ENCODE data around the gene CEP112. TPM values are rescaled to one million over a fixed set of nuclear protein-coding genes. Genes with fewer than 3 reads are reported as not detected.
A peak's percentile ranks its signal among the peaks of the same experiment; 100 is the strongest.

Gene CEP112
- total RNA-seq, 4 donors from 2014 or later, result 15.8 to 50.3 (median 20.2) TPM

GRCh38 chr17:65659512-65659911 is 532.4 kb downstream of the CEP112 start:
- TF ChIP-seq CTCF (IDR thresholded peaks at IDR 0.05), result no peak
- no peak for DNase-seq (ENCODE audit: low spot score)
- ATAC-seq (ENCODE audit: low FRiP score), result no peak

DNA sequence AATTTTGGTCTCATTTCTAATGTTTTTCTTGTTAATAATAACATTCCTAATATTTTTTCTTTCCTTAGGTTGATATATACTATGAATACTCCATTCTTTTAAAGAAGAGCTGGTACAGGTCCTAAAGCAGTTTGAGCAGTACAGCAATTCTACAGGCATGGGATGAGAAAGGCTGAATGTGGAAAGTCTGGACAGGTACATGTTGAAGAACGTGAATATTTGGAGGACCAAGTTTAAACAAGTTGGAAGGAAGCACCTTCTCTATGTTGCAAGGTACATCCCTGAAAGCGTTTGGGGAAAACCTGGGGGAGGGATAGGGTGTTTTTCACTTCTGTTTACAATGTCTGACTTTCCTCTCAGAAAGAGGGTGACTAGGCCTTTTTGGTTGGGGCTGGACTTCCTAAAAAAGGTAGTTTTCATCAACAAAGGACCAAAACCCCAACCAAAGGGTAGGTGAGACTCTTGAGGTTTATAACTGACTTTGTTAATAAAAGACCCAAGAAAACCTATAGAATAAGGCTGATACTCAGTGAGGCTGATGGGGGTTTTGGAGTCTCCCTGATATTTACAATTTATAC is 534.6 kb downstream of the CEP112 start:
- no peak for ATAC-seq (ENCODE audit: low FRiP score)
- TF ChIP-seq CTCF (IDR thresholded peaks at IDR 0.05), result no peak
- DNase-seq (ENCODE audit: low spot score), result no peak

- DNase-seq (ENCODE audit: low spot score) (no peak), ATAC-seq (ENCODE audit: low FRiP score) (peak; percentile 75)
- no peak for TF ChIP-seq CTCF (IDR thresholded peaks at IDR 0.05)
Measured at GRCh38 chr17:65656390-65657250, 535.3 kb downstream of the CEP112 start.

DNA sequence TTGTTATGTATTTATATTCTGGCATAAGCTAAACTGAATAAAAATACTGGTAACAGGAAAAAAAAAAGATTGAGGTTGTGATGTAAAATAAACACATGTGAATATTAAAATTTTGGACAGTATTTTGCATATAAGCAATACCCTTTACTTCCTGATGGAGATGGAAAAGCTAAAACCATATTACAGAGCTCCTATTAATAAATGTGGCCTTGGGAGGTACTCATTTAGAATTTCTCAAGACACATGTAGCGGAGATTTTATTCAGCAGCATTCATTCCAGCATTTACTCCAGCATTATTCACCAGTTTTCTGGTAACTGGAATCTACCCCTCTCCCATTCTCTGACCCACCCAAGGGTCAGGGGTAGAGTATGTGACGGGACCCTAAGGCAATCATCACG is 536.2 kb downstream of the CEP112 start:
- no peak for ATAC-seq (ENCODE audit: low FRiP score)
- no peak for TF ChIP-seq CTCF (IDR thresholded peaks at IDR 0.05)
- no peak for DNase-seq (ENCODE audit: low spot score)

DNA sequence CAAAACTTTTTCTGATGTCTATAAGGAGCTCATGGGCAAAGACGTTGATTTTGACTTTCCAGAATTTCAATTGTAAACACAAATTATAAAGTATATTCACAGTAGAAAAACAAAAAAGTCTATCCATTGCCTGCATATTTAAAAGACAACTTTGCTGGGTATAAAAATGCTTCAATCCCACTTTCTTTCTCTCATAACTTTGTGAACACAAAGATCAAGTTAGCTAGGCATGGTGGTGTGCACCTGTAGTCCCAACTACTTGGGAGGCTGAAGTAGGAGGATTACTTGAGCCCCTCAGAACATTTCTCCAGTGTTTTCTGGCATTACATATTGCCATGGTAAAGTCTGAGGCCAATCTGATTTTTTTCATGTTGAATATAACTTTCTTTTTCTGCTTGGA is 547.4 kb downstream of the CEP112 start:
- DNase-seq (ENCODE audit: low spot score) (no peak), ATAC-seq (ENCODE audit: low FRiP score) (no peak)
- TF ChIP-seq CTCF (IDR thresholded peaks at IDR 0.05), result no peak

- ATAC-seq (ENCODE audit: low FRiP score) (no peak), DNase-seq (ENCODE audit: low spot score) (no peak)
- no peak for TF ChIP-seq CTCF (IDR thresholded peaks at IDR 0.05)
Measured at GRCh38 chr17:65638221-65638975, 553.5 kb downstream of the CEP112 start.
